HG03280 (cell line): ENCODE data around the gene BLOC1S4.
"Not testable (repeated sequence)": the region's sequence is repeated elsewhere in the genome, so short reads cannot be mapped to it uniquely, and the experiment has no call there.

Experiments
- ATAC-seq: cut with Tn5 transposase; IDR thresholded peaks from one replicate; pipeline ENCODE4 v1.9.1; 2021; ENCODE audit warnings: mild to moderate bottlenecking, moderate library complexity; ENCODE audit not compliant: unreplicated experiment

BLOC1S4 gene

DNA sequence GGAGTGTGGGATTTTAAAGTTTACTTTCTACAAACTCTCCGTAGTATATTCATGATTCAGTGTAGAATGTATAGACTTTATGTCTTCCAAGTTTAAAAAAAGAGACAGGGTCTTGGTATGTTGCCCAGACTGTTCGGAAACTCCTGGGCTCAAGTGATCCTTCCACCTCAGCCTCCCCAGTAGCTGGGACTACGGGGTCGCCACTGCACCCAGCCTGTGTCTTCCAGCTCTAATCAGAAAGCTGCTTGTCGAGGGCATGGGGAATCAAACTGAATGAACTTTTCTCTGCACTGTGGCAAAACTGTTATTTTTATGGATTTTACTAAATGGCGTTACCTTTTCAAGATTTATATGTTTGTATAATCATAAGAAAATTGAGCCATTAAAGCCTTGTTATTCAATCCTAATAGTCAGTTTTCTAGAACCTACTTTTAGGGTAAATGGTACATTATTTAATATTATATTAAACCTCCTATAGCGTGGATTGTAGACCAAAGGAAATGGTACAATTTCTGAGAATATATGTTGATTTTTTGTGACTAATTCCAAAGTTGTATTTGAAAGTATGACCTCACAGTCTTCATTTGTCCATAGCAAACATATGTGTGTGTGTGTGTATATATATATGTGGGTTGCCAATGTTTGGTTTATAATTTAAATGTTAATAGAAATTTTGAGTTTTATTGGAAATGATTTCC lies 1.1 kb downstream of the BLOC1S4 start:
- ATAC-seq = no peak

DNA sequence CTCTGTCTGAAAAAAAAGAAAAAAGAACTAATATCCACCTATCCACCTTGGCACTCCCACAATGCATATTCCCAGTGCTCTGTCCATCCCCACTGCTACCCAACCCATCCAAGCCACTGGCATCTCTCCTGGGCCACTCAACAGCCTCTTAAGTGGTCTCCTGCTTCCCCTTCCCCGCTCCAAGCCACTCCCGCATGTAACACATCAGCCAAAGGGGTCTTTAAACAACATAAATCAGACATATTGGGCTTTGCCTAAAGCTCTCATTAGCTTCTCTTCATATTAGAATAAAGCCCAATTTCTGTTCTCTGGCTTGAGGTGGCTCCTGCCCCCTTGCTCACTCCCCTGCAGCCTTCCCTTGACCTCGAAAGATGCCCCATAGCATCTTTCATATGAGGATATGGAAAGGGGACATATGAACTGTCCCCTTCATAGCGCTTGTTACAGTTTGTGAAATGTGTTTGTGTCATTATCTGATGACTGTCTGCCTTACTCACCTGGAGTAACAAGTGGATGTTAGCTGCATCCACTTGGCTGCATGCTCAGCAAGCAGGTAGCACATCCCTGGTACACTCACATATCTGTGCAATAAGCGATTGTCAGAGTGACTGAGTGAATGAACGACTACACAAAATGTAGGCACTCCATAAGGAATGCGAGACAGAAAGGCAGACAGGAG lies 3.1 kb downstream of the BLOC1S4 start:
- no peak for ATAC-seq

DNA sequence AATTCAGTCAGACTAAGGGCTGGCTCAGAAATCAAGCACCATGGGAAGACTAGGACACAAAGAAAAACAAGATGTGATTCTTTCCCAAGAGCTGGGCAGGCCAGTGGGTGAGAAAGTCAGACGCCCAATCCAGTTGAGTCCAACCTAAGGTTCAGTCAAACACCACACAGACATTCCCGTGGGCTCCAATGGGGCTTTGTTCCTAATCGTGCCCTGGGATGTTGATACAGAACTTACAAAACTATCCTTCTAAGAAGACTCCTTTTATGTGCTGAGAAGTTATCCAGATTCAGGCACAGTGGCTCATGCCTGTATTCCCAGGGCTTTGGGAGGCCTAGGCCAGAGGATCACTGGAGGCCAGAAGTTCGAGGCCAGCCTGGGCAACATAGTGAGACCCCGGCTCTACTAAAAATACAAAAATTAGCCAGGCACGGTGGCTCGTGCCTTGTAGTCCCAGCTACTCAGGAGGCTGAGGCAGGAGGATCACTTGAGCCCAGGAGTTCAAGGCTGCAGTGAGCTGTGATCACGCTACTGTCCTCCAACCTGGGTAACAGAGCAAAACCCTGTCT lies 3.7 kb downstream of the BLOC1S4 start:
- no peak for ATAC-seq

DNA sequence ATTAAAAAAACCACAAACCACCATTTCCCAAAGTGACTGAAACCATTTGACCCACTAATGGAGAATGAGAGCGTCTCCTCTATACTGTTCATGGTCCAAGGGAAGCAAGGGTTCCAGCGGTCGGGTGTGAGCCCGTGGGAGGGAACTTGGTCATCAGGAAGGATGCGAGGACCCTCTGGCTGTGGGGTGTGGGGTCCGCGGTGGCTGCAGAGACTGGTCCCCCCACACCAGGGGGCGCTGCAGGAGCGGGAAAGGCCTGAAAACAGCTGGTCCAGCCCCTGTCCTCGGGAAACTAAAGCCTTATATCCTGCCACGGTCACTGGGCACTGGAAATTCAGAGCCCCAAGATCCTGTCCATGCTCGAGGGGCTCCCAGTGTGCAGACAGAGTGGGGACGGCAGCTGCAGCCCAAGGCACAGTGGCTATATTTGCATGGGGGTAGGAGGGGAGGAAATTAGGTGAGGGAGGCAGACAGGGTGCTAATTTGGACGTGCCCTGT lies 4.3 kb downstream of the BLOC1S4 start:
- no peak for ATAC-seq

DNA sequence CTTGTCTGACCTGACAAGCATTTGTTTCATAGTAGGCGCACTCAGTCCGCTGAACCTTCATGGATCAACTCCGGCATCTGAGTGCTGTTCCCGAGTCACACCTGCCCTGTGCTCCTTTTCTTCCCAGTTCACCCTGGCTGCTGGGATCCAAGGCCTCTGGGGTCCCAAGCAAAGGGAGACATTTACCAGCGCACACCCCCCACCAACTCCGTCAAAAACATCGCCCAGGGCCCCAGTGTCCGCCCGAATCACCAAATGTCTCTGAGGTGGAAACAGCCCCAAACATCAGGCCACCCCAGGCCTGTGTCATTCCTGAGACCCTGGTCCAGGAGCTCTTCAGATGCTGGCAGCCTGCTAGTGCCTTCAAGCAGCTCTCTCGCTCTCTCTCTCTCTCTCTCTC lies 5.1 kb downstream of the BLOC1S4 start:
- ATAC-seq = no peak

DNA sequence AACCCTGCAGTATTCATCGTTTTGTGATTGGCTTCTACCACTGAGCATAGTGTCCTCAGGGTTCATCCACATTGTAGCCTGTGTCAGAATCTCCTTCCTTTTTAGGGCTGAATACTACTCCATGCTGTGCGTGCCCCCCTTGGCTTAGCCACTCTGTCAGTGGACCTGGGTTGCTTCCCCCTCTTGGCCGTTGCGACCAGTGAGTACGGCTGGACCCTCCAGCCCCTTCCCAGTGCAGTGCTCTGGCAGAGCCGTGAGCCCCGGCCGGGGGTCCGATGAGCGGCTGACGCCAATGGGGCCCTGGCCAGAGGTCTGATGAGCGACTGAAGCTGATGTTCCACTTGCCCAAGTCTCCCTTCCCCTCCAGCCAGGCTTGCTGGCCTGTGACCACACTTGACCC lies 6.9 kb downstream of the BLOC1S4 start:
- ATAC-seq = no peak

DNA sequence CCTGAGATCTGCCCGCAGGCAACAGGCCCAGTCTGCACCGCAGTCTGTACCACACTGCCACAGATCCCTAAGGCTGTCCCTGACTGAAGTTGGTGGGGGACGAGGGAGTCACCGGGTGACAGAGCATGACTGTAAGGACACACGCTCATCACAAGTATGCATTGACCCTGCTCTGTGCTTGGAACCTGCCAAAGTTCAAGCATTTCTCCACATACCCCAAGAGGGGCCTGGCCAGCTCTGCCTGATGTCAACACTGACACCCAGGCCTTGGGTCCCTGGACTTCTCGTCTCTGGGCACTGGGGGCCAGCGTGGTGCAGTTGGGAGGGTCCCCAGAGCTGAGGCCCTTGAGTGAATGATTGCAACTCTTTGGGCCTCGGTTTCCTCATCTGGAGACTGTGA lies 7.9 kb downstream of the BLOC1S4 start:
- no peak for ATAC-seq

DNA sequence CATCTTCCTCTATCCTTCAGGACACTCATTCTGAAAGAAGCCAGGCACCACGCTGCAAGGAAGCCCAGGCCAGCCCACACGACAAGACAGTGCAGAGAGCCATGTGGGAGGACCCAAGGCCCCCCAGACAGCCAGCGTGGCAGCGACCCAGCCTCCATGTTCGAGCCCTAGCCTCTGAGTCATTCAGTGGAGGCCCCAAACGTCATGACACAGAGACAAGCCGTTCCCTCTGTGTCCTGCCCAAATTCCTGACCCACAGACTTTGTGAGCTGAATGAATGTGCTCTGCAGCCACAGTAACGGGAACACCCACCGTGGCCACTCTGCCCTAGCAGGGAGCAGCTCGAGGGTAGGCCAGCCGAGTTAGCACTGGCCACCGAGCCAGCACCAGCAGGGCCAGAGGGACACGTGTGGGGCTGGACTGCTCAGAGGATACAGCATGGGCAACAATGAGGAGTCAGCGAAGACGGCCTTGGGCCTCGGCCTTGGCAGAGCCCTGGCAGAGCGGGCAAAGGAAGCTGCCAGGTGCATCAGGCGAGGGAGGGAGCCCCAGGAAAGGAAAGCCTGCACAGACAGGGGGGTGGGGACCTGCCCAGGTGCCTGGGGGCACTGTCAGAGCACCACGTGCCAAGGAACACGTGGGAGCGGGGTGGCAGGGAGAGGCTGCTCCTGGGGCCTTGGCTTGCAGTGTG lies 8.6 kb downstream of the BLOC1S4 start:
- ATAC-seq = no peak

DNA sequence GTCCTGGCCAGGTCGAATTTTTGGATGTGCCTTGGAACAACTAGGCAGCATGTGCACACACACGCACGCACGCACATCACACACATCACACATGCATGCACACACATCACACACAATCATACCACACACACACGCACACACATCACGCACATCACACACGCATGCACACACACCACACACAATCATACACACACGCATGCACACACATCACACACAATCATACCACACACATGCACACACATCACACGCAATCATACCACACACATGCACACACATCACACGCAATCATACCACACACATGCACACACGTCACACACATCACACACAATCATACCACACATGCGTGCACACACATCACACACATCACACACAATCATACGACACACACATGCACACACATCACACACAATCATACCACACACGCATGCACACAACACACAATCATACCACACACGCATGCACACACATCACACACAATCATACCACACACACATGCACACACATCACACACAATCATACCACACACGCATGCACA lies 9.5 kb downstream of the BLOC1S4 start:
- not testable (repeated sequence) for ATAC-seq

DNA sequence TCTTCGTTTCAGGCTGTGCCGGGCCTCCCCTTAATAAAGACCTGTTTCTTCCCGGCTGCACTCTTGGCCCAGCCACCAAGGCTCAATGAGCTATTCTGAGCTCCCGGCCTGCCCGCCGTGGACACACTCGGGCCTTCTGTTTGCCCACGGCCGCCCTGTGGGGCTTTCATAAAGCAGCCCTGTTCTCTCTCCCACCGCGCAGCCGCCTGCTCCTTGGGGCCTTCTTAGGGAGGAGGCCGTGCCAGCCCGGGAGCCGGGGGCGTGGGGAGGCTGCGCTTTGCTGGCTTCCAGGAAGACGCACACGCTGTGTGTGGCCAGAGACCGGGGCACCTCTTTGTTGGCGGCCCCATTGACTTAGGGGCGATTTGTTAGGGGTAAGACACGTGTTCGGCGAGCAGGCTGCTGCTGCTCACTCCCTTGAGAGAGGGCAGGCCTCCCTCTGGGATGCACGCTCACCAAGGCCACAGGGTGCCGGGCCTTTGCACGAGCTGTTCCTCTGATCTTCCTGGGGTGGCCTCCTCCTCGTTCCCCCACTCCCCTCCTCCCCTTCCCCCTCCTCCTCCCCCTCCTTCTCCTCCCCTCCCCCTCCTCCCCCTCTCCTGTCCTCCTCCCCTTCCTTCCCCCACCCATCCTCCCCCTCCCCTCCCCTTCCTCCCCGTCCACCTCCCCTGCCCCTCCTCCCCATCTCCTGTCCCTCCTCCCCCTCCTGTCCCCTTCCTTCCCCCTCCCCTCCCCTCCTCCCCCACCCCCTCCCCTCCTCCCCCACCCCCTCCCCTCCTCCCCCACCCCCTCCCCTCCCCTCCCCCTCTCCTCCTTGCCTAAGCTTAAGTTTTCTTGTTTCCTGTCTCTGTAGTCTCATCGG lies 11.3 kb downstream of the BLOC1S4 start:
- no peak for ATAC-seq

DNA sequence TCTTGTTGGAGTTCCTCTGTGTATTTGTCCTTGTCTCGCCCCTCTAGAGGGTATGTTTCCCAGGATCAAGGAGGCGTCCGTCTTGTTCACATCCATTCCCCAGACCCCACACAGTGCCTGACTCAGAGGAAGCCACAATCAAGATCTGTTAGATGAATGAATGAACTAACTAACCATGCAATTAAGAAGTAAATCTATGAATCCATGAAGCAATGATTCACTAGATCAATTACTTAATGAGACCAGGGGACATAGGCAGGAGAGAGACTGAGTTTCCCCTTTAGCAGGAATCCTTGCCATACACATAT lies 11.9 kb downstream of the BLOC1S4 start:
- ATAC-seq = no peak

DNA sequence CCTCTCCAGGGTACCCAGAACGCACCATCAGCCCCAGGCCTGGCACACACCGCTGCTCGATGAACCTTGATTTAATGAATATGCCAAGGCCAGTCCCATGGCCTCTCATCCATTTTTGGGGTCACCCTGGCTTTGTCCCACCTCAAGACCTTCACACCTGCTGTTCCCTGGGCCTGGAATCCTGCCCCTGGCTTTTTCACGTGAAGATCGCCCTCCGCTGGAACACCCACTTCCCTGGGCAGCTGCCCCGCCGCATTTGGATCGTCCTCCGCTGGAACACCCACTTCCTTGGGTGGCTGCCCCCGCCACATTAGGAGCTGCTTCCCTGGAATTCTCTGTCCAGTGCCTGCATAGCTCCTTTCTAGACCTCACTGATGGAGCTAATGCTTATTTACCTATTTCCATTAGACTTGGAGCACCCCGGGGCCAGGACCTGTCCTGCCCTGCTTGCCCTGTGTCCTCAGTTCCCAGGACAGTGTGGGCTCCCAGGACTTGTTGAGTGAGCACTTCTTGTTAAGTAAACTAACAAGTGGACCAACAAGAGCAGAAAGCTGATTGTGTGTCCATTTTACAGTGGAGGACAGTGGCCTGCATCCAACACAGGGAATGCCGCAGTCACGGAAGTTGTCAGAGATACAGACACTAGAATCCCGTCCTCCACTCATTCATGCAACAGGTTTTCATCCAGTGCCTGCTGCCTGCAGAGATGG lies 12.5 kb downstream of the BLOC1S4 start:
- no peak for ATAC-seq

DNA sequence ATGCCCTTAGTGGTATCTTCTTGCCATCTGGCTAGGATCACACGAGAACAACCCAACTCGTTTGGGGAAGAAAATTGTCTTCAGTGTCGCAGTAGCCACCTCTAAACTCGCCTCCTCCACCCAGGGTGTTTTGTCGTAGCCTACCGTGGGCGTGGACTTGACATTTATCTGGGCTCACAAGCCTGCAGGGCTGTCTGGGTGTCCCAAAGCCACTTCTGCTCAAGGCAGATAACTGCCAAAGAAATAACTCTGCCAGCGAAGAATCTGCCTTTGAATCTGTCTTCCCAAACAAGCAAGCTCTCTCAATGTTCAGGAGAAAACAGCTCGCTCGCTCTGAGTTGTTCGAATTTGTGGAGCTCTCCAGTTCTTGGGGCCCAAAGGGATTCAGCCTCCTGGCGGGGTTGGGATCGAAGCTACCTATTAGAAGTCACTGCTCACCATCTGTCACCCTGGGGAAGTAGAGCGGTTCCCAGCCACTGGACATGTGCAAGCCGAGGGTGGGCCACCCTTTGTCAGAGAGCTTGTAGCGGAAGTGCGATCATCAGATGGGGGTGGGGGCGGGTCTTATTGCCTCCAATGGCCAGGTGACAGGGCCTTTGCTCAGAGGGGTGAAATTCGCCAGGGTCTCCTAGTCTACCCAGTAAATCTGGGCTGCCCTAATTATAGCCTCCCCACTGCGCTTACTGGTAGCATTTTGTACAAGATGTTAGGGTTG lies 14.8 kb downstream of the BLOC1S4 start:
- no peak for ATAC-seq

DNA sequence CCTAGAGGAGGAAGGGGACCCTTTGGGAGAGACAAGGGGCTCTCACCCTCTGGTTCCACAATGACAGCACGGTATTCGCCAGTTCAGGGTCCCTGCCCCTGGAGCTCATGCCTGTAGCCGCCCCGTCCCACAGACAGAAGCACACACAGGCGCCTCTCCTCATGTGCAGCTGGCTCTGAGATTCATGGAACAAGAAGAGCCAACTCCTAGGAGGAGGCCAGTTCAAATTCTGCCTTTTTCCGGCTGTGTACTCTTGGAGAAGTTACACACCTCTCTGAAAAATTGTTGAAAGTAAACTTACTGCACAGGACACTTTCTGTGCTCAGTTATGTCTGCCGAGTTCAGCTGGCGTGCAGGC lies 15.3 kb downstream of the BLOC1S4 start:
- no peak for ATAC-seq

DNA sequence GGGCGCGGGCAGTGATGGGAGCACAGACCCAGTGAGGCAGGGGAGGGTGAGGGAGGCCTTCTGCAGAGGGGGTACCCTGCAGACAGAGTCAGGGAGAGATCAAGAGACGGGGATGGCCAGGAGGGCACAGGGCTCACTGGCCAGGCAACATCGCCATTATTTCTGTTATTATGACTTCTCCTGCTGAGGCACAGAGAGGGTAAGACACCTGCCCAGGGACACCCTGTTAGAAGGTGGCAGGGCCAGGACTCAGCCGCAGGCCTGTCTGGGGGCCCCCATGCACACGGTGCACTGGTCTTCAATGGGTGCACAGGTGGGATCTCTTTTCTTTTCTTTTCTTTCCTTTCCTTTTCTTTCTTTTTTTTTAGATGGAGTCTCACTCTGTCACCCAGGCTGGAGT lies 15.8 kb downstream of the BLOC1S4 start:
- ATAC-seq = no peak

DNA sequence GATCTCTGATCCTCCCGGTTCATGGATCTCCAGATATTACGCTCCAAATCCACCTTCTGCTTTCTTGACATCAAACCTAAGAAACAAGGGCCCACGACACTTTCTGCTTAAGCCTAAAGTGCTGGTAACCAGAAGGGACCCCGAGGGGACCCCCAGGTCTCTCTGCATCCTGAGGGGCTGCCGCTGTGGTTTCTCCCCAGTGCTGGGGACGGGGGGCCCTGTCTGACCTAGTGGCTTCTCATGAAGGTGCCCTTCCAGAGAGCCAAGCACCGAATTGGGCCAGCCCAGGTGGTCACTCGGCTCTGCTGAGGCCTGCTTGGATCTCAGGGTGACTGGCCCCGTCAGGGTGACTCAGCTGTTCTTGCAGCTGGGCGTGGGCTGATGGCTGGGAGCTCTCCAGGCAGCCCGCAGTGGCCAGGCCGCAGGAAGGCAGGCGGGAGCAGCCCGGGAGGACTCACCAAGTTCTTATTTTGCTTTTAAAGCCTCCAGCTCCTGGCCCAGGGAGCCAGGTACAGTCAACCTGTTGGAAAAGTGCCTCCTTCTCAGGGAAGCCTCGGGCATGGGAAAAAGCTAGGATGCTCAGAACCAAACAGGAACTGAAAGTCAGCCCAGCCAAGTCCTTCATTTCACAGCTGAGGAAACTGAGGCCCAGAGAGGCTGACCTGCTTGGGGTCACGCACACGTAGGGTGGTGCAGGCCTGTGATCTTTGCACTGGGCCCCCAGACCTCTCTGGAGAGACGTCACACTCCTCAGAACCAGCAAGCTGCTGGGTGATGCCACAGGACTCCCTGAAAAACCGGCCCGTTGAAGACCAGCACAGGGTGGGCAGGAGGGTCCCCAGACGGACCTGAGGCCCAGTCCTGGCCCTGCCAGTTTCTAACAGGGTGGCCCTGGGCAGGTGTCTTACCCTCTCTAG lies 16.7 kb downstream of the BLOC1S4 start:
- no peak for ATAC-seq

DNA sequence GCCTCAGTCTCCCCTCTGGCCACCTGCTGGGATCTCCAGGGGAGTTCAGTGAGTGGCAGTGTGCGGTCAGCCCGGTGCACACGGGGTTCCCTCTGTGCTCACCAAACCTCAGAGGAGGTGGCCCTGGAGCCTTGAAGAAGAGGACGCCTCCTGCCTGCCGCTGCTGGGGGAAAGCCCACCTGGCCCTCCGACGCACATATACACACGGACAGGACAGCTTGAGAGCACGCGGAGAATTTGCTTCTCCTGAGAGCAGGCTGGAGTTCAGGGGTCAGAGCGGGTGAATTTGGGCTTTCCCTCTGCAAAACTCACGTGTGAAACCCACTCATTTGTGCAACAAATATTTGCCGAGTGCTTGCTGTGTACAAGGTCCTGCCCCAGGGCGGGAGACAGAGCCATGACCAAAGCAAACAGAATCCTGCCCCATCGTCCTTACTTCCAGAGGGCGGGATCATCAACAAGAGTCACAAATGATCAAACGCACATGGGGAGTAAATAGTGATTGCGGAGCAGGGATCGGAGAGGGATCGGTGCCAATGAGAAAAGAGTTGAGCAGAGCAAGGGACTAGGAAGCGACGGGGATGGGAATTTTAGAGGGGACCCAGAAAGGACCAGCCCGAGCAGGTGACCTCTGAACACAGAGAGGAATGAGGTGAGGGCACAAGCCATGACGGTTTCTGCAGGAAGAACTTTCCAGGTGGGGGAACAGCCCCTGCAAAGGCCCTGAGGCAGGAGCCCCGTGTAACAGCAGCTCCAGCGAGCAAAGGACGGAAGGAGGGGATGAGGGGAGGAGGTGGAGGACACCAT lies 17.6 kb downstream of the BLOC1S4 start:
- no peak for ATAC-seq
